GM23338 (cell line): ENCODE data around the gene SLC16A5. TPM values are rescaled to one million over a fixed set of nuclear protein-coding genes. Genes with fewer than 3 reads are reported as not detected.

ENCODE experiments used
- ATAC-seq: fragments of 200-7000 bp; cut with Tn5 transposase; 3 replicates; pipeline ENCODE4 v1.9.1; 2020
- DNase-seq: peaks from one replicate; pipeline ENCODE4 v3.0.0-alpha.2; 2015; ENCODE audit warnings: low spot score
- H2AFZ ChIP-seq: fragments of 200-600 bp; sonication (generic); 2 replicates; pipeline ENCODE4 v1.8.0; 2016; ENCODE audit warnings: antibody characterized with exemption, mild to moderate bottlenecking, moderate library complexity
- H3F3A ChIP-seq: fragments of 200-600 bp; sonication (generic); replicated peaks from 2 replicates; pipeline ENCODE4 v1.8.0; 2017; ENCODE audit warnings: antibody characterized with exemption, mixed run types, low read depth
- H3K27ac ChIP-seq: fragments of 200-600 bp; sonication (generic); 2 replicates; pipeline ENCODE4 v1.6.1; 2016; ENCODE audit warnings: low read depth
- H3K27me3 ChIP-seq: fragments of 200-600 bp; sonication (generic); 2 replicates; pipeline ENCODE4 v1.8.0; 2016; ENCODE audit warnings: mild to moderate bottlenecking, mixed run types, moderate library complexity; ENCODE audit not compliant: insufficient read depth
- H3K36me3 ChIP-seq: fragments of 200-600 bp; sonication (generic); 2 replicates; pipeline ENCODE4 v1.8.0; 2016; ENCODE audit warnings: mild to moderate bottlenecking; ENCODE audit not compliant: insufficient read depth
- H3K4me1 ChIP-seq: fragments of 200-600 bp; sonication (generic); 2 replicates; pipeline ENCODE4 v1.8.0; 2016; ENCODE audit warnings: mild to moderate bottlenecking, moderate library complexity; ENCODE audit not compliant: insufficient read depth
- H3K4me2 ChIP-seq: fragments of 200-600 bp; sonication (generic); 2 replicates; pipeline ENCODE4 v1.7.1; 2017; ENCODE audit warnings: mixed run types
- H3K4me3 ChIP-seq: fragments of 200-600 bp; sonication (generic); 2 replicates; pipeline ENCODE4 v1.6.1; 2016; ENCODE audit warnings: mixed run types
- H3K79me2 ChIP-seq: fragments of 200-600 bp; sonication (generic); replicated peaks from 2 replicates; pipeline ENCODE4 v1.8.0; 2017; ENCODE audit warnings: mild to moderate bottlenecking; ENCODE audit not compliant: insufficient read depth
- H3K9me2 ChIP-seq: fragments of 200-600 bp; sonication (generic); 2 replicates; pipeline ENCODE4 v1.8.0; 2017; ENCODE audit not compliant: insufficient read depth
- H4K20me1 ChIP-seq: fragments of 200-600 bp; sonication (generic); replicated peaks from 2 replicates; pipeline ENCODE4 v1.8.0; 2017; ENCODE audit warnings: mild to moderate bottlenecking; ENCODE audit not compliant: insufficient read depth
- H3K27ac Mint-ChIP-seq: 2 replicates; pipeline ENCODE4 v1.8.0; 2020; ENCODE audit warnings: inconsistent platforms, mild to moderate bottlenecking, moderate library complexity, mixed read lengths
- H3K27me3 Mint-ChIP-seq: 3 replicates; pipeline ENCODE4 v1.8.0; 2022; ENCODE audit warnings: low read depth, mild to moderate bottlenecking, moderate library complexity, mixed read lengths, inconsistent platforms; ENCODE audit not compliant: insufficient read depth, poor library complexity
- H3K36me3 Mint-ChIP-seq: 3 replicates; pipeline ENCODE4 v1.8.0; 2021; ENCODE audit warnings: low read depth, mild to moderate bottlenecking, inconsistent platforms, moderate library complexity, mixed read lengths
- H3K4me1 Mint-ChIP-seq: 3 replicates; pipeline ENCODE4 v1.8.0; 2020; ENCODE audit warnings: mild to moderate bottlenecking, inconsistent platforms, mixed read lengths
- H3K4me3 Mint-ChIP-seq: 3 replicates; pipeline ENCODE4 v1.8.0; 2021; ENCODE audit warnings: moderate library complexity, mild to moderate bottlenecking, inconsistent platforms, mixed read lengths
- H3K9me3 Mint-ChIP-seq: 3 replicates; pipeline ENCODE4 v1.8.0; 2020; ENCODE audit warnings: moderate library complexity, mild to moderate bottlenecking, inconsistent platforms, mixed read lengths
- EZH2 ChIP-seq: fragments of 200-600 bp; sonication (generic); IDR thresholded peaks from one replicate; pipeline ENCODE4 v1.8.0; 2017; ENCODE audit warnings: antibody characterized with exemption, mild to moderate bottlenecking, low read depth; ENCODE audit not compliant: unreplicated experiment
- JUNB ChIP-seq: IDR thresholded peaks from one replicate; pipeline ENCODE4 v1.6.1; 2016; ENCODE audit warnings: antibody characterized with exemption; ENCODE audit not compliant: unreplicated experiment
- NANOG ChIP-seq: IDR thresholded peaks from 2 replicates; pipeline ENCODE4 v1.6.1; 2016; ENCODE audit warnings: antibody characterized with exemption, borderline replicate concordance
- REST ChIP-seq: IDR thresholded peaks from one replicate; pipeline ENCODE4 v1.6.1; 2018; ENCODE audit warnings: antibody characterized with exemption; ENCODE audit not compliant: unreplicated experiment
- polyA plus RNA-seq: library from polyadenylated mRNA; unstranded; fragments of >200 nt; fragmentation: Nextera tagmentation; extraction: Ambion mirVana; gene quantifications from 2 replicates; pipeline ENCODE4 v1.2.1, GENCODE V29; 2016
- total RNA-seq: library from RNA; depleted of rRNA; stranded (reverse); fragments of >200 nt; shearing (Covaris generic); gene quantifications from 2 replicates; pipeline ENCODE4 v1.2.3, GENCODE V29; 2014
- TF ChIP-seq, protein P1 (sequence below), 2 experiments: fragments of 200-600 bp in 1 of 2; sonication (generic) in 1 of 2; conservative IDR thresholded peaks; 2 replicates each; pipeline versions ENCODE4 v1.5.1 to v1.6.1; 2016 to 2017; ENCODE audit warnings: antibody characterized with exemption in 2 of 2, low read depth in 2 of 2, mild to moderate bottlenecking in 2 of 2, moderate library complexity in 1 of 2
- TF ChIP-seq, protein P2 (sequence below): fragments of 250-450 bp; sonication (Bioruptor Pico); IDR thresholded peaks from 2 replicates; pipeline ENCODE4 v1.5.0; 2020; ENCODE audit warnings: mild to moderate bottlenecking, moderate library complexity

Gene SLC16A5
- total and polyA plus RNA-seq, 2 experiments from 2014 or later: 7.3 to 40.0 TPM

- TF ChIP-seq REST: no peak
- TF ChIP-seq, protein P1, sequence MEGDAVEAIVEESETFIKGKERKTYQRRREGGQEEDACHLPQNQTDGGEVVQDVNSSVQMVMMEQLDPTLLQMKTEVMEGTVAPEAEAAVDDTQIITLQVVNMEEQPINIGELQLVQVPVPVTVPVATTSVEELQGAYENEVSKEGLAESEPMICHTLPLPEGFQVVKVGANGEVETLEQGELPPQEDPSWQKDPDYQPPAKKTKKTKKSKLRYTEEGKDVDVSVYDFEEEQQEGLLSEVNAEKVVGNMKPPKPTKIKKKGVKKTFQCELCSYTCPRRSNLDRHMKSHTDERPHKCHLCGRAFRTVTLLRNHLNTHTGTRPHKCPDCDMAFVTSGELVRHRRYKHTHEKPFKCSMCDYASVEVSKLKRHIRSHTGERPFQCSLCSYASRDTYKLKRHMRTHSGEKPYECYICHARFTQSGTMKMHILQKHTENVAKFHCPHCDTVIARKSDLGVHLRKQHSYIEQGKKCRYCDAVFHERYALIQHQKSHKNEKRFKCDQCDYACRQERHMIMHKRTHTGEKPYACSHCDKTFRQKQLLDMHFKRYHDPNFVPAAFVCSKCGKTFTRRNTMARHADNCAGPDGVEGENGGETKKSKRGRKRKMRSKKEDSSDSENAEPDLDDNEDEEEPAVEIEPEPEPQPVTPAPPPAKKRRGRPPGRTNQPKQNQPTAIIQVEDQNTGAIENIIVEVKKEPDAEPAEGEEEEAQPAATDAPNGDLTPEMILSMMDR (conservative IDR thresholded peaks at IDR 0.05; ENCODE audit: low read depth in 2 of 2): no peak
Measured at GRCh38 chr17:75091855-75092327, 4.1 kb downstream of the SLC16A5 start (continued).

- H3K9me2 ChIP-seq: no peaks in the 10 kb centered on the region
- DNase-seq (no peak), ATAC-seq (no peak)
- peaks cover 11% of the 10 kb centered on the region for H3K79me2 ChIP-seq
- no peak for TF ChIP-seq JUNB
- TF ChIP-seq EZH2: no peak
- TF ChIP-seq, protein P2, sequence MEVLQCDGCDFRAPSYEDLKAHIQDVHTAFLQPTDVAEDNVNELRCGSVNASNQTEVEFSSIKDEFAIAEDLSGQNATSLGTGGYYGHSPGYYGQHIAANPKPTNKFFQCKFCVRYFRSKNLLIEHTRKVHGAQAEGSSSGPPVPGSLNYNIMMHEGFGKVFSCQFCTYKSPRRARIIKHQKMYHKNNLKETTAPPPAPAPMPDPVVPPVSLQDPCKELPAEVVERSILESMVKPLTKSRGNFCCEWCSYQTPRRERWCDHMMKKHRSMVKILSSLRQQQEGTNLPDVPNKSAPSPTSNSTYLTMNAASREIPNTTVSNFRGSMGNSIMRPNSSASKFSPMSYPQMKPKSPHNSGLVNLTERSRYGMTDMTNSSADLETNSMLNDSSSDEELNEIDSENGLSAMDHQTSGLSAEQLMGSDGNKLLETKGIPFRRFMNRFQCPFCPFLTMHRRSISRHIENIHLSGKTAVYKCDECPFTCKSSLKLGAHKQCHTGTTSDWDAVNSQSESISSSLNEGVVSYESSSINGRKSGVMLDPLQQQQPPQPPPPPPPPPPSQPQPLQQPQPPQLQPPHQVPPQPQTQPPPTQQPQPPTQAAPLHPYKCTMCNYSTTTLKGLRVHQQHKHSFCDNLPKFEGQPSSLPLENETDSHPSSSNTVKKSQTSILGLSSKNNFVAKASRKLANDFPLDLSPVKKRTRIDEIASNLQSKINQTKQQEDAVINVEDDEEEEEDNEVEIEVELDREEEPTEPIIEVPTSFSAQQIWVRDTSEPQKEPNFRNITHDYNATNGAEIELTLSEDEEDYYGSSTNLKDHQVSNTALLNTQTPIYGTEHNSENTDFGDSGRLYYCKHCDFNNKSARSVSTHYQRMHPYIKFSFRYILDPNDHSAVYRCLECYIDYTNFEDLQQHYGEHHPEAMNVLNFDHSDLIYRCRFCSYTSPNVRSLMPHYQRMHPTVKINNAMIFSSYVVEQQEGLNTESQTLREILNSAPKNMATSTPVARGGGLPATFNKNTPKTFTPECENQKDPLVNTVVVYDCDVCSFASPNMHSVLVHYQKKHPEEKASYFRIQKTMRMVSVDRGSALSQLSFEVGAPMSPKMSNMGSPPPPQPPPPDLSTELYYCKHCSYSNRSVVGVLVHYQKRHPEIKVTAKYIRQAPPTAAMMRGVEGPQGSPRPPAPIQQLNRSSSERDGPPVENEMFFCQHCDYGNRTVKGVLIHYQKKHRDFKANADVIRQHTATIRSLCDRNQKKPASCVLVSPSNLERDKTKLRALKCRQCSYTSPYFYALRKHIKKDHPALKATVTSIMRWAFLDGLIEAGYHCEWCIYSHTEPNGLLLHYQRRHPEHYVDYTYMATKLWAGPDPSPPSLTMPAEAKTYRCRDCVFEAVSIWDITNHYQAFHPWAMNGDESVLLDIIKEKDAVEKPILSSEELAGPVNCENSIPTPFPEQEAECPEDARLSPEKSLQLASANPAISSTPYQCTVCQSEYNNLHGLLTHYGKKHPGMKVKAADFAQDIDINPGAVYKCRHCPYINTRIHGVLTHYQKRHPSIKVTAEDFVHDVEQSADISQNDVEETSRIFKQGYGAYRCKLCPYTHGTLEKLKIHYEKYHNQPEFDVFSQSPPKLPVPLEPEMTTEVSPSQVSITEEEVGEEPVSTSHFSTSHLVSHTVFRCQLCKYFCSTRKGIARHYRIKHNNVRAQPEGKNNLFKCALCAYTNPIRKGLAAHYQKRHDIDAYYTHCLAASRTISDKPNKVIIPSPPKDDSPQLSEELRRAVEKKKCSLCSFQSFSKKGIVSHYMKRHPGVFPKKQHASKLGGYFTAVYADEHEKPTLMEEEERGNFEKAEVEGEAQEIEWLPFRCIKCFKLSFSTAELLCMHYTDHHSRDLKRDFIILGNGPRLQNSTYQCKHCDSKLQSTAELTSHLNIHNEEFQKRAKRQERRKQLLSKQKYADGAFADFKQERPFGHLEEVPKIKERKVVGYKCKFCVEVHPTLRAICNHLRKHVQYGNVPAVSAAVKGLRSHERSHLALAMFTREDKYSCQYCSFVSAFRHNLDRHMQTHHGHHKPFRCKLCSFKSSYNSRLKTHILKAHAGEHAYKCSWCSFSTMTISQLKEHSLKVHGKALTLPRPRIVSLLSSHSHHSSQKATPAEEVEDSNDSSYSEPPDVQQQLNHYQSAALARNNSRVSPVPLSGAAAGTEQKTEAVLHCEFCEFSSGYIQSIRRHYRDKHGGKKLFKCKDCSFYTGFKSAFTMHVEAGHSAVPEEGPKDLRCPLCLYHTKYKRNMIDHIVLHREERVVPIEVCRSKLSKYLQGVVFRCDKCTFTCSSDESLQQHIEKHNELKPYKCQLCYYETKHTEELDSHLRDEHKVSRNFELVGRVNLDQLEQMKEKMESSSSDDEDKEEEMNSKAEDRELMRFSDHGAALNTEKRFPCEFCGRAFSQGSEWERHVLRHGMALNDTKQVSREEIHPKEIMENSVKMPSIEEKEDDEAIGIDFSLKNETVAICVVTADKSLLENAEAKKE (CRISPR knock-in tag): no peak
- TF ChIP-seq NANOG: no peak
- Mint-ChIP-seq H3K4me1 (peaks cover 41% of the 10 kb centered on the region), H3K27ac (no peak overlapping the region), H3K36me3 (peaks cover 13% of the 10 kb centered on the region; the same call in 2 of the 3 replicates), H3K4me3 (no peak overlapping the region), H3K9me3 (no peaks in the 10 kb centered on the region; the same call in 2 of the 3 replicates), H3K27me3 (peaks cover 23% of the 10 kb centered on the region)
- no peaks in the 10 kb centered on the region for H3K27me3 ChIP-seq
- H3K4me3 ChIP-seq: no peak overlapping the region
- no peaks in the 10 kb centered on the region; the same call in 1 of the 2 replicates for H4K20me1 ChIP-seq
- H3K4me2 ChIP-seq: no peak overlapping the region
- H3K36me3 ChIP-seq: no peaks in the 10 kb centered on the region
- peaks cover 23% of the 10 kb centered on the region for H3K4me1 ChIP-seq
- H3F3A ChIP-seq: 0 out of 2 replicates have a peak, but pooled peaks cover 26% of the 10 kb centered on the region
- H3K27ac ChIP-seq: no peak overlapping the region
- no peak overlapping the region for H2AFZ ChIP-seq
Measured at GRCh38 chr17:75093548-75094158, 5.9 kb downstream of the SLC16A5 start.
